ENCODE measurements around the gene FXYD3. TPM values are rescaled to one million over a fixed set of nuclear protein-coding genes. Genes with fewer than 3 reads are reported as not detected.

Gene FXYD3
- total and polyA plus RNA-seq, 2 experiments from 2014 or later = 0.81 TPM; not detected in 1

DNA sequence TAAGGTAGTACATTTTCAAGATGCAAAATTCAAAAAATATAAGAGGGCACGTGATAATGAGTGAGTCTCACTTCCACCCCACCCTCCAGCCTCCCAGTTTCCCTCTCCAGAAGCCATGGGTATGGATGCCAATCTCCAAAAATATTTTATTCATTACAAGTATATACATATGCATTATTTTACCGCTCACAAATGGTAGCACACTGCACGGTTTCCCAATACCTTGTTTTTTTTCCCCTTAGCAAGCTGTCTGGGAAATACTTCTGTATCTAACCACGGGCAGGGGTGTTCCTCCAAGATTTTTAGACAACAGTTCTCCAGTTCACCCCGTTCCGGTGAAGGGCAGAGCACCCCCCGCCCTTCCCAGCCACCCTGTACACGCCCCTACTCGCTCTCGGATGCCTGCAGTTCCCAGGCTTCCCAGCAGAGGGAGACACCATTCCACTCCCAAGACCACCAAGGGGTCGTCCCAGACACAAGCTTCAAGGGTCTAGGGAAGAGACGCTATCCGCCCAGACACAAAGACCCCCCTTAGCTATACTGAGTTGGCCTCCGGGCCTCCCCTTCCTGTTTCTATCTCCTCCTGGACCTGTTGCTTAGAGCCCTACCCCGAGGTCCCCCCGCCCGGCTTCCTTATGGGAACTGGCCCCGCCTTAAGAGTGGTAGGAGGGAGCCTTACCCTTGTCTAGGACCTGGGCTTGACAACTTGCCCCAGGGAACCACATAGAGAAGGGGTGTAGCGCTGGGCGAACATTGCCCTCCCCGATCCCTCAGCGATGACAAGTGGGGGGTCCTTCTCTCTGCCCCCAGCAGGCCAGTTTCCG, 1.1 kb upstream of the FXYD3 start:
- Mint-ChIP-seq H3K36me3 (ENCODE audit: low read depth) (no peaks in the 10 kb centered on the region), H3K9me3 (no peaks in the 10 kb centered on the region; the same call in 2 of the 3 replicates), H3K4me1 (peaks cover 43% of the 10 kb centered on the region), H3K27ac (no peak overlapping the region), H3K27me3 (ENCODE audit: insufficient read depth, low read depth, poor library complexity) (peaks cover 31% of the 10 kb centered on the region), H3K4me3 (peak overlapping the region; percentile 73)
- Histone ChIP-seq H3K4me3 (peak overlapping the region; percentile 52), H3K4me1 (ENCODE audit: insufficient read depth) (peaks cover 25% of the 10 kb centered on the region), H2AFZ (peak overlapping the region; percentile 93), H4K20me1 (replicated peaks; ENCODE audit: insufficient read depth) (no peaks in the 10 kb centered on the region), H3K27ac (ENCODE audit: low read depth) (no peak overlapping the region), H3K79me2 (replicated peaks; ENCODE audit: insufficient read depth) (no peaks in the 10 kb centered on the region), H3K27me3 (ENCODE audit: insufficient read depth) (no peaks in the 10 kb centered on the region), H3K36me3 (ENCODE audit: insufficient read depth) (no peaks in the 10 kb centered on the region), H3K9me2 (ENCODE audit: insufficient read depth) (no peaks in the 10 kb centered on the region), H3F3A (replicated peaks; ENCODE audit: low read depth) (no peaks in the 10 kb centered on the region), H3K4me2 (peak overlapping the region; percentile 75)
- ATAC-seq = peak; percentile 82
- no peak for TF ChIP-seq EZH2 (IDR thresholded peaks at IDR 0.05; ENCODE audit: low read depth, unreplicated experiment)
- TF ChIP-seq, protein P1, sequence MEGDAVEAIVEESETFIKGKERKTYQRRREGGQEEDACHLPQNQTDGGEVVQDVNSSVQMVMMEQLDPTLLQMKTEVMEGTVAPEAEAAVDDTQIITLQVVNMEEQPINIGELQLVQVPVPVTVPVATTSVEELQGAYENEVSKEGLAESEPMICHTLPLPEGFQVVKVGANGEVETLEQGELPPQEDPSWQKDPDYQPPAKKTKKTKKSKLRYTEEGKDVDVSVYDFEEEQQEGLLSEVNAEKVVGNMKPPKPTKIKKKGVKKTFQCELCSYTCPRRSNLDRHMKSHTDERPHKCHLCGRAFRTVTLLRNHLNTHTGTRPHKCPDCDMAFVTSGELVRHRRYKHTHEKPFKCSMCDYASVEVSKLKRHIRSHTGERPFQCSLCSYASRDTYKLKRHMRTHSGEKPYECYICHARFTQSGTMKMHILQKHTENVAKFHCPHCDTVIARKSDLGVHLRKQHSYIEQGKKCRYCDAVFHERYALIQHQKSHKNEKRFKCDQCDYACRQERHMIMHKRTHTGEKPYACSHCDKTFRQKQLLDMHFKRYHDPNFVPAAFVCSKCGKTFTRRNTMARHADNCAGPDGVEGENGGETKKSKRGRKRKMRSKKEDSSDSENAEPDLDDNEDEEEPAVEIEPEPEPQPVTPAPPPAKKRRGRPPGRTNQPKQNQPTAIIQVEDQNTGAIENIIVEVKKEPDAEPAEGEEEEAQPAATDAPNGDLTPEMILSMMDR (conservative IDR thresholded peaks at IDR 0.05; ENCODE audit: low read depth in 2 of 2) = peak; percentile 93 to 94
- peak; percentile 90 for DNase-seq (ENCODE audit: low spot score)

DNA sequence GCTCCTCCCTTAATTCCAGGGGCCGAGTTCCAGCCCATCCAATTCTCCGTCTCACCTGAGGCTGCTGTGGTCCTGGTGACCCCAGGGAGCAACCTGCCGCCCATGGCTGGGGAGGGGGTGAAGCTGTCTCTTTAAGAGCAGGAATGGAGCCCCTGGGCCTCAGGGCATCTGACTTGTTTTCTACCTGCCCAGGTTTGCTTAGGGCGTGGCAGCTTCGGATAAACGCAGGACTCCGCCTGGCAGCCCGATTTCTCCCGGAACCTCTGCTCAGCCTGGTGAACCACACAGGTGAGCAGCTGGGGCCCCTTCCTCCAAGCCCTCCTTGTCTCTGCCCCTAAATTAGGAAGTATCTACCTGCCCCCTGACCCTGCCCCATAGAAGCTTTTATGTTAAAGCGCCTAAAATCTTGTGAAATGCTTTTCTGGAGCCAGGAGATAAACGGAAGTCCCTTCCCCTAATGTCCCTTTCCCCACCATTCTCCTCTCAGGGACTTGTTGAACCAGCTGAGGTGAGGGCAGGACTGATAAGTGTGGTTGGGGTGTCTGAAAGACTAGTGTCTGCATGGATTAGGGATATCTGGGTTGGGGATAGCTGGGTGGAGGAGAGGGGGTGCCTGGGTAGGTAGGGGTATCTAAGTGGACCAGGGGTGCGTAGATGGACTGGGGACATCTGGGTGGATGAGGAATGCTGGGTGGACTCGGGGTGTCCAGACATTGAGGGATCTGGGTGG, 614 bp downstream of the FXYD3 start:
- DNase-seq (ENCODE audit: low spot score) (no peak), ATAC-seq (no peak)
- no peaks in the 10 kb centered on the region; the same call in 2 of the 3 replicates for H3K9me3 Mint-ChIP-seq
- peaks cover 23% of the 10 kb centered on the region for H3K4me1 ChIP-seq (ENCODE audit: insufficient read depth)
- no peaks in the 10 kb centered on the region for H3K36me3 ChIP-seq (ENCODE audit: insufficient read depth)
- peaks cover 37% of the 10 kb centered on the region for H3K4me1 Mint-ChIP-seq
- H3K27me3 ChIP-seq (ENCODE audit: insufficient read depth) = no peaks in the 10 kb centered on the region
- H4K20me1 ChIP-seq (replicated peaks; ENCODE audit: insufficient read depth) = no peaks in the 10 kb centered on the region
- no peak overlapping the region for H3K4me2 ChIP-seq
- H3K27ac ChIP-seq (ENCODE audit: low read depth) = no peak overlapping the region
- peaks cover 29% of the 10 kb centered on the region for H3K27me3 Mint-ChIP-seq (ENCODE audit: insufficient read depth, low read depth, poor library complexity)
- no peak overlapping the region for H3K4me3 ChIP-seq
- no peaks in the 10 kb centered on the region for H3K79me2 ChIP-seq (replicated peaks; ENCODE audit: insufficient read depth)
- no peaks in the 10 kb centered on the region for H3K36me3 Mint-ChIP-seq (ENCODE audit: low read depth)
- H3K4me3 Mint-ChIP-seq = no peak overlapping the region
- H3K9me2 ChIP-seq (ENCODE audit: insufficient read depth) = no peaks in the 10 kb centered on the region
- H3K27ac Mint-ChIP-seq = no peak overlapping the region
- H3F3A ChIP-seq (replicated peaks; ENCODE audit: low read depth) = no peaks in the 10 kb centered on the region
- H2AFZ ChIP-seq = peak overlapping the region; percentile 18
- TF ChIP-seq, protein P2, sequence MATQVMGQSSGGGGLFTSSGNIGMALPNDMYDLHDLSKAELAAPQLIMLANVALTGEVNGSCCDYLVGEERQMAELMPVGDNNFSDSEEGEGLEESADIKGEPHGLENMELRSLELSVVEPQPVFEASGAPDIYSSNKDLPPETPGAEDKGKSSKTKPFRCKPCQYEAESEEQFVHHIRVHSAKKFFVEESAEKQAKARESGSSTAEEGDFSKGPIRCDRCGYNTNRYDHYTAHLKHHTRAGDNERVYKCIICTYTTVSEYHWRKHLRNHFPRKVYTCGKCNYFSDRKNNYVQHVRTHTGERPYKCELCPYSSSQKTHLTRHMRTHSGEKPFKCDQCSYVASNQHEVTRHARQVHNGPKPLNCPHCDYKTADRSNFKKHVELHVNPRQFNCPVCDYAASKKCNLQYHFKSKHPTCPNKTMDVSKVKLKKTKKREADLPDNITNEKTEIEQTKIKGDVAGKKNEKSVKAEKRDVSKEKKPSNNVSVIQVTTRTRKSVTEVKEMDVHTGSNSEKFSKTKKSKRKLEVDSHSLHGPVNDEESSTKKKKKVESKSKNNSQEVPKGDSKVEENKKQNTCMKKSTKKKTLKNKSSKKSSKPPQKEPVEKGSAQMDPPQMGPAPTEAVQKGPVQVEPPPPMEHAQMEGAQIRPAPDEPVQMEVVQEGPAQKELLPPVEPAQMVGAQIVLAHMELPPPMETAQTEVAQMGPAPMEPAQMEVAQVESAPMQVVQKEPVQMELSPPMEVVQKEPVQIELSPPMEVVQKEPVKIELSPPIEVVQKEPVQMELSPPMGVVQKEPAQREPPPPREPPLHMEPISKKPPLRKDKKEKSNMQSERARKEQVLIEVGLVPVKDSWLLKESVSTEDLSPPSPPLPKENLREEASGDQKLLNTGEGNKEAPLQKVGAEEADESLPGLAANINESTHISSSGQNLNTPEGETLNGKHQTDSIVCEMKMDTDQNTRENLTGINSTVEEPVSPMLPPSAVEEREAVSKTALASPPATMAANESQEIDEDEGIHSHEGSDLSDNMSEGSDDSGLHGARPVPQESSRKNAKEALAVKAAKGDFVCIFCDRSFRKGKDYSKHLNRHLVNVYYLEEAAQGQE (IDR thresholded peaks at IDR 0.05; ENCODE audit: unreplicated experiment) = no peak
- TF ChIP-seq JUNB (IDR thresholded peaks at IDR 0.05; ENCODE audit: unreplicated experiment) (no peak), NANOG (IDR thresholded peaks at IDR 0.05; ENCODE audit: borderline replicate concordance) (no peak), POLR2AphosphoS5 (IDR thresholded peaks at IDR 0.05; ENCODE audit: low read depth) (no peak), CREB1 (CRISPR knock-in tag; IDR thresholded peaks at IDR 0.05; ENCODE audit: low read depth) (no peak)
- TF ChIP-seq, protein P1 (conservative IDR thresholded peaks at IDR 0.05; ENCODE audit: low read depth in 2 of 2) = no peak

All from GM23338 (cell line).